ENCODE measurements around the gene HPS1.
A peak's percentile ranks its signal among the peaks of the same experiment; 100 is the strongest.

The HPS1 gene

GRCh38 chr10:98463976-98464754, 17.4 kb upstream of the HPS1 start:
- no peak for DNase-seq

- DNase-seq = no peak
Measured at GRCh38 chr10:98463016-98463415, 16.3 kb upstream of the HPS1 start.

DNA sequence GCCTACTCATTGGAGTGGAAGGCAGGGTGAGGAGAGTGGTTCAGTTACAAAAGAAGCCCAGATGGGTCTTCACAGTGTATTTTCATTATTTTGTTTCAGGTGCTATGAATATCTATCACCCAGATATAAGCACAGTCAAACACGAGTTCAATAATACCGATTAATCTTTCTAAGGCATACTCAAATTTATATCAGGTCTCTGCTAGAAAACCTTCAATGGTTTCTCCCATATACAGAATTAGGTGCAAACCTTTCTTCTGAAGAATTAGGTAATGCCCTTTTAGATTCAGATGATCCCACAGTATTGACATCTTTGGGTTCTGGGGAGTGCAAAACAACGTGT, 14.7 kb upstream of the HPS1 start:
- DNase-seq = no peak

GRCh38 chr10:98460837-98461499, 14.2 kb upstream of the HPS1 start:
- no peak for DNase-seq

- no peak for DNase-seq
Measured at GRCh38 chr10:98458809-98459784, 12.4 kb upstream of the HPS1 start.

- no peak for DNase-seq
Measured at GRCh38 chr10:98457721-98458120, 11.0 kb upstream of the HPS1 start.

GRCh38 chr10:98456686-98457482, 10.1 kb upstream of the HPS1 start:
- no peak for DNase-seq

GRCh38 chr10:98456043-98456570, 9.4 kb upstream of the HPS1 start:
- DNase-seq = no peak

DNA sequence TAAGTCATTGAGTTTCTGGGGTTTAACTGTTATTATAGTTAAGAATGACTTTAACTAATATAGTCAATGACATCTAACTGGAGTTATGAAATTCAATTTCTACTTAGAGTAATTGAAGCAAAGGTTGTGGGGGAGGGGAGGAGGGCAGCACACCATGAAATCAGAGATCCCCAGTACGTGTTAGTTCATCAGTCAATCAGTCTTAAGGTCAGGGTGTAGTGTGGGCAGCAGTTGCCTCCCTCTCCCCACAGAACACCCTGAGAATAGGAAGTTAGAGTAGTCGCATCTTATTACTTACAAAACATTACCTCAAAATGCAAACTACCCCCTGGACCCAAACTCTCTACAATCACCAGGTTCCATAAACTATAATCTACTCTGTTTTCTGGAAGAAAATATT, 7.0 kb upstream of the HPS1 start:
- DNase-seq = no peak

- DNase-seq = no peak
Measured at GRCh38 chr10:98450618-98451017, 3.9 kb upstream of the HPS1 start.

GRCh38 chr10:98449287-98449686, 2.6 kb upstream of the HPS1 start:
- DNase-seq = no peak

- DNase-seq = peak in 11 of 14 donors; percentile 24 to 80 (median 62)
Measured at GRCh38 chr10:98446151-98446660, 529 bp downstream of the HPS1 start.

DNA sequence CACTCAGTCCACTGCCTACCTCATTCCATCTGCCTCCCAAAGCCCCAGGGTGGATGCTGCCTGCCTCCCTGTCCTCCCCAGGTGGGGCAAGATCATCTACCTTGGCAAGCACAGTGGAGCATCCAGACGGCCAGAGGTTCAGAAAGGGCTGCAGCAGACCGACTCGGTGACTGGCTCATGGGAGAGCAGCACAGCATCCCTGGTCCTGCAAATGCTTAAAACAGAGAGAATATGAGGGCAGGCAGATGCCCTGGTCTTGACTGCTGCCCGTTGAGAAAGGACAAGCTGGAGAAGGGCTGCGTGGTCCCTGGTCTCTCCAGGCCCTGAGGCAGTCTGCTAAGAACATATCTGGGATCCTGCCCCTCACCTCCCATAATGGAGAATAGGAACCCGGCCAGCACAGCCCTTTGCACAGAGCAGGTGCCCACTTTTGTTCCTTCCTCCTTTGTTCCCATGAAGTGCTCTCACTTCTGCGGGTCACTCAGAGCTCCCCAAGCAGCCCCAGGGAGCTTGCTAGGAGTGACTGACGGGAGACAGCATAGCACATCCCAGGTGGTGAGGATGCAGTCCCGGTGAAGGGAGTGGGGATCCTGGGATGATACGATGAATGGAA, 1.4 kb downstream of the HPS1 start:
- peak in 1 of 14 donors; percentile 42 for DNase-seq

- DNase-seq = peak in 4 of 14 donors; percentile 5 to 40 (median 22)
Measured at GRCh38 chr10:98444314-98445006, 2.3 kb downstream of the HPS1 start.

- no peak for DNase-seq
Measured at GRCh38 chr10:98438715-98439114, 8.0 kb downstream of the HPS1 start.

GRCh38 chr10:98436704-98437103, 10.0 kb downstream of the HPS1 start:
- DNase-seq = peak in 2 of 14 donors; percentile 15 to 33

GRCh38 chr10:98435178-98435577, 11.6 kb downstream of the HPS1 start:
- no peak for DNase-seq

GRCh38 chr10:98433881-98434732, 12.6 kb downstream of the HPS1 start:
- DNase-seq = no peak

GRCh38 chr10:98433371-98433770, 13.4 kb downstream of the HPS1 start:
- DNase-seq = no peak

GRCh38 chr10:98432330-98432729, 14.4 kb downstream of the HPS1 start:
- DNase-seq = no peak

Data from C1 segment of cervical spinal cord (tissue), 14 donors.